Loucy (cell line): ENCODE measurements around the gene RNLS.

Experiments used
- CTCF ChIP-seq: fragments of 200-600 bp; sonication (generic); conservative IDR thresholded peaks from 2 replicates; pipeline ENCODE4 v1.5.1; 2014; ENCODE audit warnings: mild to moderate bottlenecking, antibody characterized with exemption, low read length
- EZH2phosphoT487 ChIP-seq: fragments of 200-600 bp; IDR thresholded peaks from 2 replicates; pipeline ENCODE4 v1.6.1; 2018; ENCODE audit warnings: antibody characterized with exemption, mild to moderate bottlenecking, moderate library complexity, borderline replicate concordance

- TF ChIP-seq CTCF (no peak), EZH2phosphoT487 (no peak)
These were observed 175.0 kb downstream of the RNLS start for GRCh38 chr10:88408096-88408495.
